ENCODE results near the gene NUP210. TPM values are rescaled to one million over a fixed set of nuclear protein-coding genes. Genes with fewer than 3 reads are reported as not detected.

NUP210 gene
- total RNA-seq, 3 donors from 2014 or later = 6.7 to 14.8 (median 8.1) TPM

DNA sequence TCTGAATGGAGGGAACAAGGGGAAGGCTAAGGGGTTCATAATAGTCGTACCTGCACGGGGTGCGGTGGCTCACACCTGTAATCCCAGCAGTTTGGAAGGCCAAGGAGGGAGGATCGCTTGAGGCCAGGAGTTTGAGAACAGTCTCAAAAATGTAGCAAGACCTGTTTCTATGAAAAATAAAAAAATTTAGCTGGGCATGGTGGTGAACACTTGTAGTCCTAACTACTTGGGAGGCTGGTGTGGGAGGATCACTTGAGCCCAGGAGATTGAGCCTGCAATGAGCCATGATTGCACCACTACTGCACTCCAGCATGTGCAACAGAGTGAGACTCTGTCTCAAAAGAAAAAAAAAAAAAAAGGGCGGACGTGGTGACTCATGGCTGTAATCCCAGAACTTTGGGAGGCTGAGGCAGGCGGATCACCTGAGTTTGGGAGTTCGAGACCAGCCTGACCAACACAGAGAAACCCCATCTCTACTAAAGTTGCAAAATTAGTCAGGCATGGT is 42.1 kb upstream of the NUP210 start:
- Histone ChIP-seq H3K4me3 (no peak overlapping the region), H3K36me3 (ENCODE audit: low read depth) (no peaks in the 10 kb centered on the region)
- intact Hi-C loops (cut with DNase I, micrococcal nuclease) = no loop called here

DNA sequence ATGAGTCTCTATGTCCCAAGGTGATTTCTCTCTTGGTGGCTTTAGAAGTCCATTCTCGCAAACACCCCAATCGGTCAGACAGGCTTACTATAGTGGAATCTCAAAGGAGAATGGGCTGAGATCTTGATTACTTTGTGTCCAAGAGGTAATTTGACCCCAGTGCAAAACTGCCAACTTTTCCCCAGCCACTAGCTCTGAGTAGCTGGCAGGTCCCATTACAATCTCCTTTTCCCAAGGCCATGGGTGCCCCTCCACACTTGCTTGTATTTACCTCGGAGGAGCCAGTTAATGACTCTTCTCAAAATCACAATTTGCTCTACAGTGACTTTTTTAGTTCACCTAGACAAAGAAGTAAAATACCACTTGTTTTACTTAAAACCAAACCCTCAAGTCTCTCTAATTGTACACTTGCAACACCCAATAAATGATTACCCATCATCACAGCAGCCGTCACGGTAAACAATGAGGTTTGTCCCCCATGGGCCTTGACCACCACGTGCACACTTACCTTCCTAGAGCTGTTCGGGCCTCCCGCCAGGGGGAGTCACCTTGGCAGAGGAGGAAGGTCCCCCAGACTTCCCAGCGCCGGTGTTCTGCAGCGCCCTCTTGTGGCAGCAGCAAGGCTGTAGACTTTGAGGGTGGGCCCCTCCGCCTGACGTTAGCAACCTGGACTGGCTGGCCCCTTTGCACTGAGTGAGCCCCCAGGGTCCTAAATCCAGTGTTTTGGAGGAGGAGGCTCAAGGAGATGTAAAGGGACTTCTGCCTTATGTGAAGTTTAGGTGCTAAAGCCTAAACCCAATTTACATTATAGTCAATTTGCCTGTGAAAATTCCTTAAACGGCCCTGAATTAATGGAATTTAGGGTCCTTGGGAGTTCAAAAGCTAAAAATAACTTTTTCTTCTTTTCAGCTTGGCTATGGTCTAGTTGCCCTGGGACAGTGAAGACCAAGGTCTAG is 41.3 kb upstream of the NUP210 start:
- H3K4me3 ChIP-seq = no peak overlapping the region
- TF ChIP-seq, protein P1, sequence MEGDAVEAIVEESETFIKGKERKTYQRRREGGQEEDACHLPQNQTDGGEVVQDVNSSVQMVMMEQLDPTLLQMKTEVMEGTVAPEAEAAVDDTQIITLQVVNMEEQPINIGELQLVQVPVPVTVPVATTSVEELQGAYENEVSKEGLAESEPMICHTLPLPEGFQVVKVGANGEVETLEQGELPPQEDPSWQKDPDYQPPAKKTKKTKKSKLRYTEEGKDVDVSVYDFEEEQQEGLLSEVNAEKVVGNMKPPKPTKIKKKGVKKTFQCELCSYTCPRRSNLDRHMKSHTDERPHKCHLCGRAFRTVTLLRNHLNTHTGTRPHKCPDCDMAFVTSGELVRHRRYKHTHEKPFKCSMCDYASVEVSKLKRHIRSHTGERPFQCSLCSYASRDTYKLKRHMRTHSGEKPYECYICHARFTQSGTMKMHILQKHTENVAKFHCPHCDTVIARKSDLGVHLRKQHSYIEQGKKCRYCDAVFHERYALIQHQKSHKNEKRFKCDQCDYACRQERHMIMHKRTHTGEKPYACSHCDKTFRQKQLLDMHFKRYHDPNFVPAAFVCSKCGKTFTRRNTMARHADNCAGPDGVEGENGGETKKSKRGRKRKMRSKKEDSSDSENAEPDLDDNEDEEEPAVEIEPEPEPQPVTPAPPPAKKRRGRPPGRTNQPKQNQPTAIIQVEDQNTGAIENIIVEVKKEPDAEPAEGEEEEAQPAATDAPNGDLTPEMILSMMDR (IDR thresholded peaks at IDR 0.05) = peak; percentile 63
- H3K36me3 ChIP-seq (ENCODE audit: low read depth) = no peaks in the 10 kb centered on the region
- no peaks in the 10 kb centered on the region for H3K9me3 ChIP-seq
- DNase-seq (peak; percentile 62 to 78 (median 65)), ATAC-seq (peak; percentile 90)
- intact Hi-C loops (cut with DNase I, micrococcal nuclease) = no loop called here
- H3K4me1 ChIP-seq (ENCODE audit: low read depth) = no peaks in the 10 kb centered on the region

More for the DNA sequence above, 42.1 kb upstream of the NUP210 start:
- H3K4me1 ChIP-seq (ENCODE audit: low read depth) = no peaks in the 10 kb centered on the region
- ATAC-seq = no peak
- H3K9me3 ChIP-seq = no peaks in the 10 kb centered on the region
- TF ChIP-seq, protein P1 (IDR thresholded peaks at IDR 0.05) = no peak
- DNase-seq = no peak

DNA sequence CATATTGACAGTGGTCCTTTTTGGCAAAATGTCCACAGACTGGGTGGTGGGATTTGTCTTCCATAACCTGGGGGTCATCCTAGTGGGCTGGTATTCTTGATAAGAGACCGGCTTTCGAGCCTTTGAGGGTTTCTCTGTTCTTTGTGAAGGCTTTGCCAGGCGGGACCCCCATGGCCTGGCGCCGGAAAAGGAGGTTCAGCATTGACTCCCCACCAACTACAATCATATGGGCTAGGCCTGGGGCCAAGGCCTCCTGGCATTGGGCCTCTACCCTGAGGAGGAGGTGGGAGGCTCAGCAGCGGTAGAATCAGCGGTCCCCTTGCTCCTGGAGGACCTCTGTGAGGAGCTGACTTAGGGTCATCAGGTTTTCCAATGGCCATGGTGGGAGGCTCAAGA is 40.2 kb upstream of the NUP210 start:
- Histone ChIP-seq H3K4me3 (no peak overlapping the region), H3K36me3 (ENCODE audit: low read depth) (no peaks in the 10 kb centered on the region), H3K9me3 (no peaks in the 10 kb centered on the region), H3K4me1 (ENCODE audit: low read depth) (no peaks in the 10 kb centered on the region)
- ATAC-seq (no peak), DNase-seq (no peak)
- intact Hi-C loops (cut with DNase I, micrococcal nuclease) = no loop called here
- TF ChIP-seq, protein P1 (IDR thresholded peaks at IDR 0.05) = no peak

DNA sequence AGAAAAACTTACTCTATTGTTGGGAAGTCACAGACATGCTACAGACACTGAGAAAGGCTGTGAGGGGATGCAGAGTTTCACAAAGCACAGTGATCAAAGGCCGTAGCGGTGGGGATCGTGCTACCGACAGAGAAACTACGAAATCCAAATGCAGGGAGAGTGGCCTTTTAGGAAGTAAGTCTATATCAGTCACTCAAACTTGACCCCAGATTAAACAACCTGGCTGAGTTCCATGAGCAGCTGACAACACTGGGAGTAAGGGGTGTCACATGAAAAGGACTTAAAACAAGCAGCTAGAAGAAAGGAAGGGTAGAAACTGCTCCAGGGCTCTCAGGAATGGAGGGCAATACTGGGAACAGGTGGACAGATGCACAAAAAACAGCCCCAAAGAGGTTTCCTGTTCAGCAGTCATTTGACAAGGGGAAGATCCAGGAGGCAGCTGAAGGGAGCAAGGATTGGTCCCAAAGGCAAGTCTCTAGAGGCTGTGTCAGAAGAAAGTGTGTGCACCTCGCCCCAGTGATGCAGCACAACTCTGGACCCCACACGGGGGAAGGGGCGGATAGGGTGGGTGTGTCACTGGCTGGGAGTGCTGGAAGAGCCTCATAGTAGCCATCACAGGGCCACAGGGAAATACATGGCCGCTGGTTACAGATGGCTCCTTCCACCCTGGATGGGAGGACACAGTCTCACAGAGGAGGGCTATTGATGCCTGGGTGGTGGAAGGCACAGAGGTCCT is 39.7 kb upstream of the NUP210 start:
- no peak for ATAC-seq

DNA sequence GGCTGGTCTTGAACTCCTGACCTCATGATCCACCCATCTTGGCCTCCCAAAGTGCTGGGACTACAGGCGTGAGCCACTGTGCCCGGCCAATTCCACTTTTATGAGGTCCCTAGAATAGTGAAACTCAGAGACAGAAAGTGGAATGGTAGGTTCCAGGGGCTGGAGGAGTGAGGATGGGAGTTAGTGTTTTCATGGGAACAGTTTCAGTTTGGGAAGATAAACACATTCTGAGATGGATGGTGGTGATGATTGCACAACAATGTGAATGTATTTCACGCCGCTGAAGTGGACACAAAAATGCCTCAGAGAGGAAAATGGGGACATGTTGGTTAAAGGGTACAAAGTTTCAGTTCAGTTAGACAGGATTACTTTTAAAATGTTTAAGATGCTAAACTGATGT is 37.5 kb upstream of the NUP210 start:
- intact Hi-C loops (cut with DNase I, micrococcal nuclease) = loop anchor here in 1 of 2 donors (10.0 kb wide), 1 partner anchor 363 kb away; no protein-coding TSS in a partner anchor
- ATAC-seq (no peak), DNase-seq (no peak)
- Histone ChIP-seq H3K4me3 (no peak overlapping the region), H3K4me1 (ENCODE audit: low read depth) (no peaks in the 10 kb centered on the region), H3K36me3 (ENCODE audit: low read depth) (no peaks in the 10 kb centered on the region), H3K9me3 (no peaks in the 10 kb centered on the region)
- TF ChIP-seq, protein P1 (IDR thresholded peaks at IDR 0.05) = no peak

More for the DNA sequence above, 39.7 kb upstream of the NUP210 start:
- intact Hi-C loops (cut with DNase I, micrococcal nuclease) = loop anchor here in 1 of 2 donors (10.0 kb wide), 1 partner anchor 365 kb away; no protein-coding TSS in a partner anchor
- Histone ChIP-seq H3K4me1 (ENCODE audit: low read depth) (no peaks in the 10 kb centered on the region), H3K36me3 (ENCODE audit: low read depth) (no peaks in the 10 kb centered on the region), H3K4me3 (no peak overlapping the region), H3K9me3 (no peaks in the 10 kb centered on the region)
- TF ChIP-seq, protein P1 (IDR thresholded peaks at IDR 0.05) = no peak
- DNase-seq = no peak
